Measurements from ENCODE around the gene DNAH8. TPM values are rescaled to one million over a fixed set of nuclear protein-coding genes. Genes with fewer than 3 reads are reported as not detected.
"Not testable (repeated sequence)": the region's sequence is repeated elsewhere in the genome, so short reads cannot be mapped to it uniquely, and the experiment has no call there.

Gene DNAH8
- polyA plus RNA-seq, 4 donors: 0.35 to 0.57 (median 0.39) TPM

DNA sequence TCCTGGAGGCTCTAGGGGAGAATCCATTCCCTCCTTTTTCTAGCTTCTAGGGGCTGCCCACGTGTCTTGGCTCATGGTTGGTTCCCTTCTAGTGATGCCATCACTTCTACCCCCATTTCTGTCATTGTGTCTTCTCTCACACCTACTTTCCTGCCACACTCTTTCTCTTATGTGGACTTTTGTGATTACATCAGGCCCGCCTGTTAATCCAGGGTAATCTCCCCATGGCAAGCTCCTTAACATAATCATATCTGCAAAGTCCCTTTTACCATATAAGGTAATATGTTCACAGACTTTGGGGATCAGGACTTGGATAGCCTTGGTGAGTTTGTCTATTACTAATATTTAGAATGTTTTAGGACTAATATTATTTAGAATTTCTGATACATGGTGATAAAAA lies 111.9 kb downstream of the DNAH8 start:
- DNase-seq (ENCODE audit: low read depth in 4 of 4, low spot score in 2 of 4): no peak

DNA sequence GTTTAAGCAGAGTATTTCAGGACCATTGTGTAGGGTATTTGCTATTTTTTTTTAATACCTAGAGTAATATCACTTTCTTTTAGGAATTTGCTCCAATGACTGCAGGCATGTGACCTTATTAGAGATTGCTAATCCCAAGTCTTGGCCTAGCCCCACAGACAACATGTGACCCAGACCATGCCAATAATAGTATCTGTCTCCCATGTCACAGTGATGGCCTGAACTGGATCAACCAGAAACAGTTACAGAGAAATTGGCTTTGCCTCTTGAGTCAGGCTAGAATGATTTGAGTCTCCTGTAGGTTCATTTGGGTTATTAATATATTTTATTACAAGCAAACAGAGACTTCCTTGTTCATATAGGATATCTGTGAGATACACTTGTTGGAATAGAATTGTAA lies 116.8 kb downstream of the DNAH8 start:
- DNase-seq (ENCODE audit: low read depth in 4 of 4, low spot score in 2 of 4): no peak

DNA sequence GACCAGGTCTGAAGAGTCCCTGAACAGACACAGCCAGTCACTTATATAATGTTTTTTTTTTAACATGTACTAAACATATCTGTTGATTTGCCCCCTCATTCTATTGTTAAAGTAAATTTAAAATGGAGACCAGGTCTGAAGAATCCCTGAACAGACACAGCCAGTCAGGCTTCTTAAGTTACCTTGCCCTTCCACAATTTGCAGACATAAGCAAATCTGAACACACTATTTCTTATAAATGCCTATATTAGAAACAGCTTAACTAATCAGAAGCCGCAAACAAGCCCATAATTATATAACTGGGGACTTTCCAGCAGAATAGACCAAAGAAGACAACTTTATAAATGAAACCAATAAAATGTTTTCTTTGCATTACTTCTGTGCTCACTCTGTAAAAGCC lies 118.2 kb downstream of the DNAH8 start:
- DNase-seq (ENCODE audit: low read depth in 4 of 4, low spot score in 2 of 4): no peak

DNA sequence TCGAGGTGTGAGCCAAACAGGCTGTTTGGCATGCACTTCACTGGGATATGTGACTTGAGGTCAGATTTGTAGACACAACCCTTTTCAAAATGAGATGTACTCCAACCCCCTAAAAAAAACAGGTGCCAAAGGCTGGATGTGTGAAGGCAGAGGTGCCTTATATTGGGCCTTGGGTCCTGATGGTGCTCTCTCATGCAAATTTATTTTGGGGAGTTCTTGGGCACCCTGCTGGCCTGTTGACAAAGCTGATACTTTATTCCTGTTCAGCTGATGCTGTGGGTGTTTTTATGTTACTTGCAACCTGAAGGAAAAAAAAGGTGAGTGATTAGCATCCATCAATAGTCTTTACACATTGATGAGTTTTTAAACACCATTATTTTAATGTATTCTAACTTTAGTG lies 121.5 kb downstream of the DNAH8 start:
- no peak for DNase-seq (ENCODE audit: low read depth in 4 of 4, low spot score in 2 of 4)

DNA sequence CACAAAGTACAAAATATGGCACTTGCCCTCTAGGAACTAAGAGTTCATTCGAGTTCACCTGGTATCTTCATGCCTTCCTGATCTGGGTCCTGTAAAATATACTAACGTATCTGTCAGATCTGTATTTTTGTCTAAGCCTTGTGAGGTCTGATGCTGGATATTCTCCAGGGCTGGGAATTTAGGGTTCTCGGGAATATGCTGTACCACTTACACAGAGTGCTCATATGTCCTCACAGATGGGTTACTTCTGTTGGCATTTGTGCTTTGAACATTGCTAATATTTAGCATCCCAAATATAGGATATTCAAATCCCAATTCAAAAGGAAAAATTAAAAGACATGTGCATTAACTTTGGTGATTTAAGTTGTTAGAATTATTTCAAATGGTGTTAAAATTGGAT lies 122.0 kb downstream of the DNAH8 start:
- no peak for DNase-seq (ENCODE audit: low read depth in 4 of 4, low spot score in 2 of 4)

DNA sequence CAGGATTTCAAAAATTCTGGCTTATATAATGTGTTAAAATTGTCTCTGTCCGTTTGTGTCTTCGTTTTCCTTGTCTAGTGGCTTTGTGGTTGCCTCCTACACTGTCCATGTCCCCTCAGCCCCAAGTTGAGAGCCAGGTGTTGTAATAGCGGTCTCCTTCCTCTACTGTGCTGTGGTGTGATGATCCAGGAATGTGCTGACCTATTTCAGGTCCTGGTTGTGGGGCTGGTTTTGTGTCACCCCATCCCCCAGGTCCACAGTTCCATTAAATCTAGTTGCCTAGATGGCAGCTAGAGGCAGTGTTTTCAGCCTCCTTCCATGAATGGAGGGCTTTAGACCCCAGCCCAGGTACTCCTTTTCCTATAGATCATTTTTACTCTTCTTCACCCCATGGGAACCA lies 128.7 kb downstream of the DNAH8 start:
- DNase-seq (ENCODE audit: low read depth in 4 of 4, low spot score in 2 of 4): no peak

DNA sequence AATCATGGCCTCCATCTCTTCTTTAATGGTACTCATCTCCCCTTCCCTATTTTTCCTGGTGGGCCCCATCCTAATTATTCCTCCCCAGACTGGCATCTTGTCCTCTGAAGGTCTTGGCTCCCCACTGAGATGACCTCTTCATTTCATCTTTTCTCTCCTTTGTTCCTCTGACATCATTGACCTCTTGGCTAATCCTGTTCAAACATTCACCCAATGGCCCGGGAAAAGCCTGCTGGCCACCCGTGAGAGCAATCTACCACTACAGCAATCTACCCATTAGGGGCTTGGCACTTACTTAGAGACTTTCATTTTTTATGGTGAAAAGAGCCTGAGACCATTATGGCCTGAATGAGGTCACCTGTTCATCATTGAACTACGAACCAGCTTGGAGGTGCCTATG lies 130.8 kb downstream of the DNAH8 start:
- DNase-seq (ENCODE audit: low read depth in 4 of 4, low spot score in 2 of 4): no peak

DNA sequence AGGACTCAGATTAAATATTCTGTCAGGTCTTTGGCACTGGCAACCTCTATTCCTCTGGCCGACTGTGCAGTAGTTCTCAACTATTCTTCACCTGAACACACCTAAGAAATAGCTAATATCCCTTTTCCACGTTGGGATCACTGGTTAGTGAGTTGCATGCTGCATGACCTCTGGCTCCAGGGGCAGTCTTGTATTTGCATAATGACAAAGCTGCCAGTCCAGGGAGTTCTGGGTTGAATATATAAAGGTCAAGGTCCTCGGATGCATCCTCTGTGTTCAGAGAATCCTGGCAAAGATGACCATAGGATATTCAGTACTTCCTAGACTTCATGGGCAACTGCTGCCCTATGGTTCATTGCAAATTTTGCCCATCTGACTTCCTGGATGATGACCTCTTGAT lies 131.2 kb downstream of the DNAH8 start:
- DNase-seq (ENCODE audit: low read depth in 4 of 4, low spot score in 2 of 4): no peak

DNA sequence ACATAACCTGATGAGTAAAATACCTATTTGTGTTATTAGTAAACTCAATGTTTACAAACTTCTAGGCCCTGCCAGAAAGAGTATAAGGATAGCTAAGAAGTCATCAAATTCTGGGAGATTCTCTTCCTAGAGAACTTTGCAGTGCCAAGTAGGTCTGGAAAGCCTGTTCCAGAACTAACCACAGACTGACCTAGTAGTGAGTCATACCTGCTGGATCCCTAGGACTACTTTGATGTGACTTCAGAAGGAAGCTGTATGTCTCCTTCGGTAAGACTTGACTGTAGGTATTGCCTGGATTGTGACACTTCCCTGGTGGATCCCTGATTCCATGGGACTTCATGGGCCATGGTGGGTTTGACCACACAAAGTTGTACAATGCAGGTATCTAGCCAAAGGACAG lies 131.7 kb downstream of the DNAH8 start:
- DNase-seq (ENCODE audit: low read depth in 4 of 4, low spot score in 2 of 4): no peak

DNA sequence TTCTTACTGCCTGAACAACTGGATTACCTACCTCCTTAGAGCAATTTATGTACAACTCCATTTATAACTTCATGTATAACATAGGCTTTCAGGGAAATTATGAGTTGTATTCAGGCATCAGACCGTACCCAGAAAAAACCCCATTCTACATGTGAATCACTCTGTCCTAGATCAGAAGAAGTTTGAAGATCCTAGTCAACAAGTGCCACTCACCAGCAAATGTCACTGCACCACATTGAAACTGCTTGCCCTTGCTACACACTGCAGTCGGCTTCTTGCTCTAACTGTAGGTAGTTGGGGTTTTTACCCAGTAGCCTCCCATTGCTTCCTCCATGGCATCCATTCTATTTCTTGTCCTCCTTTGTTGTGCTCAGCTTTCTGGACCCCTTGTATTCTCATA lies 132.4 kb downstream of the DNAH8 start:
- no peak for DNase-seq (ENCODE audit: low read depth in 4 of 4, low spot score in 2 of 4)

DNA sequence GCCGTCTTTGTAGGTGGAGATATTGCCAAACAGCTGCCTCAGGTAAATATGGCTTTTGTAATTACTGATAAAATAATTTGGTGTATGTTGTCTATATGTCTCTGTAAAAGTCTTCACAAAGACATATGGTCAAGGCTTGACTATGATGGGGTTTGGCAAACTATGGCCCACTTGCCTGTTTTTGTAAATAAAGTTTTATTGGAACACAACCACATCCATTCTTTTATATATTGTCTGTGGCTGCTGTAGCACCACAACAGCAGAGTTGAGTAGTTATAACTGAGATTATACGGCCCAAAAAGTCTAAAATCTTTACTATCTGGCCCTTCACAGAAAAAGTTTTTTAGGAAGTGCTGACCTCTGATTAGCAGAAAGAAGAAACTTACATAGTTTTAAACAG lies 133.6 kb downstream of the DNAH8 start:
- no peak for DNase-seq (ENCODE audit: low read depth in 4 of 4, low spot score in 2 of 4)

DNA sequence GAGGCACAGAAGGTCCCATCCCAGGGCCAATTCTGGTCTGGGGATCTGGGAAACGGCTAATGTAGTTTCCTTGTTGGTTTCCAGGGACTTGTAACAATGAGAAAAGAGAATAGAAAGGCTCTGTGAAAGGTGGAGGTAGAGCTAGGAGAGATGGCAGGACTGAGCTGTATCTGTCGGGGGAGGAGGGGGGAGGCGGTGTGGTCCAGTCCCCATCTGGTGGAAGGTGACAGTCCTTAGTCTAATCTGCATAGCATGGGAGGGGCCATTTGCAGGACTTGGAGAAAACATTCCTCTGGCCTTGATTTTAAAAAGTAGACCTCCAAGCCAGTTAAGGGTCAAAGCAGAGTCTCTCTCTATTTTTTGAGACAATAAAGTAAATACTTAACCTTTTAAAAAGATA lies 137.1 kb downstream of the DNAH8 start:
- no peak for DNase-seq (ENCODE audit: low read depth in 4 of 4, low spot score in 2 of 4)

DNA sequence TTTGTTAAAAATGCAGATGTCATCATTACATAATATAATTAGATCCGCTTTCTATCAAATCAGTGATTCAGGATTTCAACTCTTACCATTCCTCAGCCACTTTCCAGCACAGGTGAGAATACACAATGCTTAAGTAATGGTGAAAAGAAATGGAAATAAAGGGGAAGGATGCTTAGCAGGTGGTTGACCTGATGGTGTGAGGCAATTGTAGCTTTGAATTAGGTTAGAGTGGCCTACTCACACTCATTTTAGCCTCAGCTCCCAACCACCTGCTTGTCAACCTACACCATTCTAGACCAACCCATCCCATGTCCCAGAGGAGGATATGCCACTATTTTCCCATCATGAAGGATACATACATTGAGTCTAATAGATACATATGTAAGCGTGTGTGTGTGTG lies 138.1 kb downstream of the DNAH8 start:
- no peak for DNase-seq (ENCODE audit: low read depth in 4 of 4, low spot score in 2 of 4)

DNA sequence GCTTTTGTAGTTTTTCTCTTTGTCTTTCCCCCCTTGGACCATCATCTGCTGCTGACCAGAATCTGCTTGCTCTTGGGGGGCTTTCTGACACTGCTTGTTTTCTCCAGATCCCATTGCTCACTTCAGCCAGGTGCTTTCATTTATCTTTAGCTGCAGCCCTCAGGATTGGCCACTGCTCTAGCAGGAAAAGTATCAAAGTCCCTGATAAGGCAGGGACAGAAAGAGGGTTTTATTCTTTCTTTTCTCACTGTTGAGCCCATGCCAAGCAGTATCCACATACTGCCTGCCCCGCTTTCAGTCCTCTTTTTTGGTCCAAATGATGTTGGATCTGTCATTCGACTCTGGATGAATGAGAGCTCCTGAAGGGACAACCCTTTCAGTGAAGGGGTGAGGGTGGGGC lies 141.4 kb downstream of the DNAH8 start:
- DNase-seq (ENCODE audit: low read depth in 4 of 4, low spot score in 2 of 4): no peak

DNA sequence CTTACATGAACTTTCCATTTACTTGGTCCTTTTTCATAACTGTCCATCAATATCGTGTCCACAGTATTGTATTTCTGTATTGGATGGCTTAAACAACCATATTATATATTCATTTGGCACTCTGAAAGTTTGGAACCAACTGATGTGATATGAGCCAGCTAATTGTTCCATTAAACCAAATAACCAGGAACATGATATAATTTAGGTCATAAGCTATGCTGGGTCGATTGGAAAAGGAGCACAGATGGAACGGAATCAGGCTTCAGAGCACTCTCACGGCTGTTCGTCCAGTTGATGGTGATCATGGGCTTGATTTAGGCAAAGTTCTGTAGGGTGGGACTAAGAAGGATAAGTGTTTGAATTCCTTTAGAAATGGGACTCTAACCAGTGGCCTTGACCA lies 142.7 kb downstream of the DNAH8 start:
- no peak for DNase-seq (ENCODE audit: low read depth in 4 of 4, low spot score in 2 of 4)

DNA sequence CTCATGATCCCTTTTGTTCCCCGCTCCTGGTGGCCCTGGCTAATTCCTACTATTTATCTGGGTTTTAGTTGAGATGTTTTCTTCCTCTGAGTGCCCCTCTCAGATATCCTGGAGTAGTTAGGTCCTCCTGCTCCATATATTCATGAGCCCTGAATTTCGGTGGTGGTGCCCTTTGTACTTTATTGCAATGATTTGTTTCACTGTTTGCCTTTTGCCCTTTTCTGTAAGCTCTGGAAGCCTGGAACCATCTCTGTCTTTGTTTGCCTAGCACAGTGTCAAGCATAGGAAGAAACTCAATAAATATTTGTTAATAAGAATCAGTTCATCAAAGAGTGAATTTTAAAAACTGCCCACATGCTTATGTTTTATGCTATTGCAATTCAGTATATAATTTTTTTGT lies 144.9 kb downstream of the DNAH8 start:
- no peak for DNase-seq (ENCODE audit: low read depth in 4 of 4, low spot score in 2 of 4)

DNA sequence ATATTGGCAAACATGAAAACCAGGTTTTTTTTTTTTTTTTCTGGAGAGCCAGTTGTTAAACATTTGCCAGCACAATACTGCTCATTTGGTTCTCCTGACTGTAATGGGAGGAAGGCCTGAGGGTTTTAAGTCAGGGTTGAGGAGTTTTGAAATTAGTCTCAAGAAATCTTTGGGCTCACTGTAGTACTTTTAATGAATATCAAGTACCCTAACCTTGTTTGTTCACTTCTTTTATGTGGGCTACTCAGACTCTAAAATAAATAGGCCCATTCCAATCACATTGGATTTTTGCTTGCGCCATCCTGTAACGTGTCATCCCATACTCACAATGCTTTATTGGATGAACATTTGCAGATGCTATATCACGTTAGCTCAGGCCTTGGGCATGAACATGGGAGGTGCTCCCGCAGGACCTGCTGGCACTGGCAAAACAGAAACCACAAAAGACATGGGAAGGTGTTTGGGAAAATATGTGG lies 146.9 kb downstream of the DNAH8 start:
- peak in 2 of 4 donors; percentile 10 to 37 for DNase-seq (ENCODE audit: low read depth in 4 of 4, low spot score in 2 of 4)

DNA sequence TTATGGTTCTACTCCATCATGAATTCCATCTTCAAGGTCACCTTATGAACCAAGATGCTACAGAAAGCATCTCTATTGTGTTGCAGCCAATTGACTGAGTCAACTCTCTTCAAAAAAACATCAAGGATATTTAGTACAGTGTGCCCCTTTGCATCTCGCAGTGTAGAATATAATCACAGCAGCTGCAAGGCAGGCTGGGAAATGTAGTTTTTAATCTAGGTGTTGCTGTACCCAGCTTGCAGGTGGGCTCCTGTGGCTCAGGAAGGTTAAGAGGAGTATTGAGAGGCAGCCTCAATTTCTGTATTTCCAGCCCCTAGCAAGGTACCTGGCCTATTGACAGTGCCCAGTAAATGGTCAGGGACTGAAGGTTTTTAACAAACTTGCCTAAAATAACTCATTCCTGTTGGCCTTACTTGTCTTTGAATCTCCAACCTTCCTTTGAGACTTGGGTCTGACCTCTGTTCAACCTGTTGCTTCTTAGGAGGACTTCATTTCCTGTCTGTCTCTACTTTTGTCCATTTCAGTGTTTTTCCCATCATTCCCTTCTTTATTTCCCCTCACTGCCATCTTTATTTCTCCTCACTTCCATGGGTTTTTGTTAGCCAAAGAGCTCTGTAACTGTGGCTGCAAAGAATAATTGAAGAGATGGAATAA lies 150.5 kb downstream of the DNAH8 start:
- DNase-seq (ENCODE audit: low read depth in 4 of 4, low spot score in 2 of 4): no peak

DNA sequence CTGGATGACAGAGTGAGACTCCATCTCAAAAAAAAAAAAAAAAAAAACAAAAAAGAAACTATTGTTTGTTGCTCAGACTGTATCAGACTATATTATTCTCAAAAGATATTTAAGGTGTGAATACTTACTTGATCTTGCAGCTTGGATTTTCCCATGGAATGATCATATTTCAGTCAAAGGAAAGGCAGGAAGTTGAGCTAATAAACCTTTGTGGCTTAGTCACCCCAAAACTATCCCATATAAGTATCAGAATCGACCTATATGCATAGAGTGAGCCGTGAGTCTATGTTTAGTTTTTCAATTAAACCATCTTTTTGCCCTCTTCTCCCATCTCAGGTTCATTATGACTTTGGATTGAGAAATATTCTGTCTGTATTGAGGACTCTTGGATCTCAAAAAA lies 152.6 kb downstream of the DNAH8 start:
- no peak for DNase-seq (ENCODE audit: low read depth in 4 of 4, low spot score in 2 of 4)

DNA sequence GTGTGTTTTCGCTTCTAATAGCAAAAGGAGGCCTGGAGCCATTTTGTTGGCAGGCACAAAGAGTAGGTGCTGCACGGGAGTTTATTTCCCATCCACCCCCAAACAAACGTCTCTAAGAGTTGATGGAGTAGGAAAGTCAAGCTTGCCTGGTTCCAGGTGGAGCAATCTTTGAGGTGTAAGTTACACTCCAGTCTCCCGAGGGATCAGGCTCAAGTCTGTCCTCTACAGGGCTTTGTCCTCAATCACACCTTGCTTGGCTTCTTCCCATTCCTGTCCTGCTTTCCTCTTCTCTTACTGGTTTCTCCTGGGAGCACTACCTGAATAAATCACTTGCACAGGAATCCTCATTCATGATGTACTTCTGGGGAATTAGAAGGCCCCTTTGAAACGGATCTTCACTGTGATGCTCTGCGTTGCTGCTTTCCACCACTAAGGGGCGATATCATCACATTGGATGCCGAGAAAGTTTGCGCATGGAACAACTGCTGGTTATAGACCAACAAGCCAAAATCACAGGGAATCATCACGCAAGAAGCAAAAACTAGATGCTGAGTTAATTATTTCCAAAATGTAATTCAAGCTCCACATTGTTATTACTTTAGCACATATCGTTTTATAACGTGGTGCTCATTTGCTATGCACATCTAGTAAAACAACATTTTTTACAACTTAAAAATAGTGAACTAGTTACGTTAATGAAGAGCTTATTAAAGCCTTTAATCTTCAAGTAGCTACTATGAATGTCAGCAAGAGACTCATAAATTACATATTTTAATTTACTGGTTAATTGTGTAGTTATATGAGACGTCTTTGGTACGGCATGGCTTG lies 156.8 kb downstream of the DNAH8 start:
- DNase-seq (ENCODE audit: low read depth in 4 of 4, low spot score in 2 of 4): peak in 2 of 4 donors; percentile 26 to 46

DNA sequence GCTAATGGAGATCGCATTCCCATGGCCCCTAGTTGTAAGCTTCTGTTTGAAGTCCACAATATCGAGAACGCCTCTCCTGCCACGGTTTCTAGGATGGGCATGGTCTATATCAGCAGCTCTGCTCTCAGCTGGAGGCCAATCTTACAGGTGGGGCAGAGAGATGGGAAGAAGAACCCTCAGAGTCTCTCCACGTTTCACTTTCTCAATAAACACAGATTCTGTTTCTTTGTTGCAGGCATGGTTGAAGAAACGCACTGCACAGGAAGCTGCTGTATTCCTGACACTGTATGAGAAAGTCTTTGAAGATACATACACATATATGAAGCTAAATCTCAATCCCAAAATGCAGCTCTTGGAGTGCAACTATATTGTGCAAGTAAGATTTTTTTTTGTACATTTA lies 157.9 kb downstream of the DNAH8 start:
- DNase-seq (ENCODE audit: low read depth in 4 of 4, low spot score in 2 of 4): no peak

DNA sequence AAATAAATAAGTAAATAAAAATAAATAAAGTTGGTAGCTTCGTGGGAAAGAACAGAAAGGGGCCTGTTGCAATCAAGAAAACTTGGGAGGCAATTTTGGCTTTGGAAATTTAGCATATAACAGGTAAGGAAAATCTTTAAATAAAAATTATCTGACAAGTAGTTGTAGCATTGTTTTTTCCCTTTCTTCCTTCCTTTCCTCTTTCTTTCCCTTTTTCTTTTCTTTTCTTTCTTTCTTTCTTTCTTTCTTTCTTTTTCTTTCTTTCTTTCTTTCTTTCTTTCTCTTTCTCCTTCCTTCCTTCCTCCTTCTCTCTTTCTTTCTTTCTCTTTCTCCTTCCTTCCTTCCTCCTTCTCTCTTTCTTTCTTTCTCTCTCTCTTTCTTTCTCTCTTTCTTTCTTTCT lies 158.7 kb downstream of the DNAH8 start:
- not testable (repeated sequence) for DNase-seq (ENCODE audit: low read depth in 4 of 4, low spot score in 2 of 4)
